ENCODE data around the gene JAK1.

- TF ChIP-seq POLR2A (IDR thresholded peaks at IDR 0.05): no peak
- TF ChIP-seq, protein P1, sequence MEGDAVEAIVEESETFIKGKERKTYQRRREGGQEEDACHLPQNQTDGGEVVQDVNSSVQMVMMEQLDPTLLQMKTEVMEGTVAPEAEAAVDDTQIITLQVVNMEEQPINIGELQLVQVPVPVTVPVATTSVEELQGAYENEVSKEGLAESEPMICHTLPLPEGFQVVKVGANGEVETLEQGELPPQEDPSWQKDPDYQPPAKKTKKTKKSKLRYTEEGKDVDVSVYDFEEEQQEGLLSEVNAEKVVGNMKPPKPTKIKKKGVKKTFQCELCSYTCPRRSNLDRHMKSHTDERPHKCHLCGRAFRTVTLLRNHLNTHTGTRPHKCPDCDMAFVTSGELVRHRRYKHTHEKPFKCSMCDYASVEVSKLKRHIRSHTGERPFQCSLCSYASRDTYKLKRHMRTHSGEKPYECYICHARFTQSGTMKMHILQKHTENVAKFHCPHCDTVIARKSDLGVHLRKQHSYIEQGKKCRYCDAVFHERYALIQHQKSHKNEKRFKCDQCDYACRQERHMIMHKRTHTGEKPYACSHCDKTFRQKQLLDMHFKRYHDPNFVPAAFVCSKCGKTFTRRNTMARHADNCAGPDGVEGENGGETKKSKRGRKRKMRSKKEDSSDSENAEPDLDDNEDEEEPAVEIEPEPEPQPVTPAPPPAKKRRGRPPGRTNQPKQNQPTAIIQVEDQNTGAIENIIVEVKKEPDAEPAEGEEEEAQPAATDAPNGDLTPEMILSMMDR (IDR thresholded peaks at IDR 0.05): no peak
Measured at GRCh38 chr1:65006806-65007205, 40.5 kb upstream of the JAK1 start.
